ENCODE results near the gene BICC1.

BICC1 gene

DNA sequence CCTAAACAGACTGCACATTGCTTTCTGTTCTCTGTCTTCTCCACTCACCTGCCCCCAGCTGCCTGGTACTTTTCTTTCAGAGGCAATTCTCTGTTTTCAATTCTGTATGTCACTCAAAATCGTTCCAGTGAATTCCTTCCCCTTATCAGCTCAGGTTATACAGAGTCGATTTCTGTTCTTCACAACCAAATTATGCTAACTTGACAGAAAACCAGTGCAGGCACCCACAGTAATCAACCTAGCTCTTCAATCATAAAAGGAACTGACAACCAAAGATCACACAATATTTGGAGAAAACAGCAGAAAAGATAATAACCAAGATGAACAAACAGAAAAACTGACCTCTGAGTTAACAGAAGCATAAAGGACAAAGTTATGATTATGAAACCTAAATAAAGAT lies 360.5 kb downstream of the BICC1 start:
- no peak for DNase-seq

Data from activated gamma-delta T cell treated with Interleukin-2 at 50 U/mL for 16 hours (primary cell).